ENCODE data around the gene ELOA.

ELOA gene

DNA sequence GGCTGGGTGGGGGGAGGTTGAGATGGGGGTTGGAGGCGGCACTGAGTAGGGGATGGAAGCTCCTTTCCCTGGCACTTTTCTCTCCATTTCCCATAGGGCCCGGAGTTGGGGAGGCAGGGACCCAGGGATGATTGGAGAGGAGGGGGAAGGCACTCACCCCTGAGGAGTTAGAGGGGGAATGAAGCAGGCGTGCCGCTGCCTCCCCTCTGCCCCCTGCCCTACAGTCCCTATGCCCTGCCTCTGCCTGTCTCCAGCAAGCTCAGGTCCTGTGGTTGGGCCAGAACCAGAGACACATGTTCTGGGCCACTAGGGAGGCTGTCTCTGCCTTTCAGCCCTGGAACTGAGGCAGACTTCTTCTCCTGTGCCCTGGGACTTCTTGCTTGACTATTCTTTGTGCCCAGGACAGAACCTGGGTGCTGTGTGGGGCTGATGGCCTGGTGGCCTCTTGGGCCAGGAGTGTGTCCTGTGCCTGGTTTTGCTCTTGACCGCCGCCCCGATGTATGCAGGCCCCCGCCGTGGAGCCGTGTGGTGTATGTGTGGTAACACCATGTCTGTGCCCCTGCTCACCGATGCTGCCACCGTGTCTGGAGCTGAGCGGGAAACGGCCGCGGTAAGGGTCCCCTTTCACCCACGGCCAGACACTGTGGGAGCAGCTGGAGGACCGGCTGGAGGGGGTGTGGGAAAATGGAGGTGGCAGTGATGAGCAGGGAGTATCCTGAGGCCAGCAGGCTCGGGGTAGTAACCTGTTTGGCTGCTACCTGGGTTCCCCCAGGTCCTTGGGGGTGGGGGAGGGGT lies 49.1 kb downstream of the ELOA start:
- POLR2A ChIA-PET, result interaction anchor here (0.6 to 8.9 kb wide), 4 partner anchors 8 to 101 kb away, joined by 3 to 101 read pairs (median 24); partner anchors contain the start of genes GALE, PITHD1 and RPL11

DNA sequence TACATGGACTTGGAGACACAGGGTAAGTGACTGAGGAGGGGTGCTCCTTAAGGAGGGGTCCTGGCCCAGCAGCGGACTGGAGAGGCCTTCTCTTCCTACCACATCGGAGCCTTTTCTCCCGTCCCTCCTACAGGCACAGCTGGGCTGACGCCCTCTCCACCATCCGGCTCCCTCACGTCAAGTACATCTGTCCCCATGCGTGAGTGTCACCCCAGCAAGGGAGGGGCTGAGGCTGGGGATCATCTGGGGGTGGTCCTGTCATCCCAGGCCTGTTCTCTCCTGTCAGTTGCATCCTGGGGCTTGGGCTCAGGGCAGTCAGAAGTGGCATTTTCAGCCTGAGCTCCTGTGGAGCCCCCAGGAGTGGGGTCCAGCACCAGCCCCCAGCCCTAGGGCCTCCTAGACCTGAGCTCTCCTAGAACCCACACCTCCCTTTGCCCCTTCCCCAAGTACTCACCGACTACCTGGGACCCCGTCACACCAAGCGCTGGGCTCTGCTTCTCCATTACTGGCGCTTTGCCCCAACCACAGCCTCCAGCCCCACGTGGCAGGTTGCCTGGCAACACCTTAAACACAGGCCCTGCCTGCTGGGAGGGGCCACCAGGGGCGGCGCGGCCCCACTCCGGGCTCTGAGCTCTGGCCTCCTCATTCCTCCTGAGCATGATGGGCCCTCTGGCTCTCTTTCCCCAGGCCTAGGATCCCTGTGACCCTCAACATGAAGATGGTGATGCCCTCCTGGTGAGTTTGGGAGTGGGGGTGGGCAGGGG lies 49.9 kb downstream of the ELOA start:
- Histone ChIP-seq H3K4me1 (ENCODE audit: control insufficient read depth, insufficient read depth, low read length) (peaks cover 9% of the 10 kb centered on the region; the same call in 1 of the 2 replicates), H3K27ac (ENCODE audit: extremely low read depth, low read depth, low read length) (no peak overlapping the region), H3K4me3 (ENCODE audit: low read depth, low read length) (no peak overlapping the region), H3K36me3 (ENCODE audit: control insufficient read depth in 2 of 2, insufficient read depth in 1 of 2, low read length in 2 of 2) (peaks cover 0 to 68% of the 10 kb centered on the region in 2 experiments; a peak in 2 of 3 replicates), H3K9me3 (ENCODE audit: control insufficient read depth, insufficient read depth, low read depth, low read length) (no peaks in the 10 kb centered on the region)
- CTCF ChIA-PET, result interaction anchor here (0.6 kb wide), 1 partner anchor 85 kb away, joined by 3 read pairs; no protein-coding TSS in a partner anchor
- POLR2A ChIA-PET, result interaction anchor here (0.6 to 8.9 kb wide), 2 partner anchors 15 to 117 kb away, joined by 3 to 101 read pairs; partner anchors contain the start of gene PITHD1
- TF ChIP-seq ZNF768 (tag by site-specific recombination; IDR thresholded peaks at IDR 0.05) (no peak), KLF7 (tag by site-specific recombination; IDR thresholded peaks at IDR 0.05; ENCODE audit: borderline replicate concordance) (no peak), ZXDB (tag by site-specific recombination; IDR thresholded peaks at IDR 0.05) (no peak), ZFP41 (tag by site-specific recombination; IDR thresholded peaks at IDR 0.05; ENCODE audit: borderline replicate concordance) (no peak), IKZF3 (tag by site-specific recombination; IDR thresholded peaks at IDR 0.05) (no peak), ZNF585B (tag by site-specific recombination; IDR thresholded peaks at IDR 0.05) (no peak), GLIS1 (tag by site-specific recombination; IDR thresholded peaks at IDR 0.05) (peak; percentile 46), HOXD13 (CRISPR knock-in tag; IDR thresholded peaks at IDR 0.05; ENCODE audit: borderline replicate concordance) (no peak), YY1 (tag by site-specific recombination; IDR thresholded peaks at IDR 0.05) (no peak)
- TF ChIP-seq, protein P1, sequence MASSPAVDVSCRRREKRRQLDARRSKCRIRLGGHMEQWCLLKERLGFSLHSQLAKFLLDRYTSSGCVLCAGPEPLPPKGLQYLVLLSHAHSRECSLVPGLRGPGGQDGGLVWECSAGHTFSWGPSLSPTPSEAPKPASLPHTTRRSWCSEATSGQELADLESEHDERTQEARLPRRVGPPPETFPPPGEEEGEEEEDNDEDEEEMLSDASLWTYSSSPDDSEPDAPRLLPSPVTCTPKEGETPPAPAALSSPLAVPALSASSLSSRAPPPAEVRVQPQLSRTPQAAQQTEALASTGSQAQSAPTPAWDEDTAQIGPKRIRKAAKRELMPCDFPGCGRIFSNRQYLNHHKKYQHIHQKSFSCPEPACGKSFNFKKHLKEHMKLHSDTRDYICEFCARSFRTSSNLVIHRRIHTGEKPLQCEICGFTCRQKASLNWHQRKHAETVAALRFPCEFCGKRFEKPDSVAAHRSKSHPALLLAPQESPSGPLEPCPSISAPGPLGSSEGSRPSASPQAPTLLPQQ (tag by site-specific recombination; IDR thresholded peaks at IDR 0.05), result peak; percentile 40; the same call in 1 of the 2 replicates
- TF ChIP-seq, protein P2, sequence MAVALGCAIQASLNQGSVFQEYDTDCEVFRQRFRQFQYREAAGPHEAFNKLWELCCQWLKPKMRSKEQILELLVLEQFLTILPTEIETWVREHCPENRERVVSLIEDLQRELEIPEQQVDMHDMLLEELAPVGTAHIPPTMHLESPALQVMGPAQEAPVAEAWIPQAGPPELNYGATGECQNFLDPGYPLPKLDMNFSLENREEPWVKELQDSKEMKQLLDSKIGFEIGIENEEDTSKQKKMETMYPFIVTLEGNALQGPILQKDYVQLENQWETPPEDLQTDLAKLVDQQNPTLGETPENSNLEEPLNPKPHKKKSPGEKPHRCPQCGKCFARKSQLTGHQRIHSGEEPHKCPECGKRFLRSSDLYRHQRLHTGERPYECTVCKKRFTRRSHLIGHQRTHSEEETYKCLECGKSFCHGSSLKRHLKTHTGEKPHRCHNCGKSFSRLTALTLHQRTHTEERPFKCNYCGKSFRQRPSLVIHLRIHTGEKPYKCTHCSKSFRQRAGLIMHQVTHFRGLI (tag by site-specific recombination; IDR thresholded peaks at IDR 0.05), result no peak
- TF ChIP-seq, protein P3, sequence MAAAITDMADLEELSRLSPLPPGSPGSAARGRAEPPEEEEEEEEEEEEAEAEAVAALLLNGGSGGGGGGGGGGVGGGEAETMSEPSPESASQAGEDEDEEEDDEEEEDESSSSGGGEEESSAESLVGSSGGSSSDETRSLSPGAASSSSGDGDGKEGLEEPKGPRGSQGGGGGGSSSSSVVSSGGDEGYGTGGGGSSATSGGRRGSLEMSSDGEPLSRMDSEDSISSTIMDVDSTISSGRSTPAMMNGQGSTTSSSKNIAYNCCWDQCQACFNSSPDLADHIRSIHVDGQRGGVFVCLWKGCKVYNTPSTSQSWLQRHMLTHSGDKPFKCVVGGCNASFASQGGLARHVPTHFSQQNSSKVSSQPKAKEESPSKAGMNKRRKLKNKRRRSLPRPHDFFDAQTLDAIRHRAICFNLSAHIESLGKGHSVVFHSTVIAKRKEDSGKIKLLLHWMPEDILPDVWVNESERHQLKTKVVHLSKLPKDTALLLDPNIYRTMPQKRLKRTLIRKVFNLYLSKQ (tag by site-specific recombination; IDR thresholded peaks at IDR 0.05; ENCODE audit: borderline replicate concordance), result no peak
- TF ChIP-seq, protein P4, sequence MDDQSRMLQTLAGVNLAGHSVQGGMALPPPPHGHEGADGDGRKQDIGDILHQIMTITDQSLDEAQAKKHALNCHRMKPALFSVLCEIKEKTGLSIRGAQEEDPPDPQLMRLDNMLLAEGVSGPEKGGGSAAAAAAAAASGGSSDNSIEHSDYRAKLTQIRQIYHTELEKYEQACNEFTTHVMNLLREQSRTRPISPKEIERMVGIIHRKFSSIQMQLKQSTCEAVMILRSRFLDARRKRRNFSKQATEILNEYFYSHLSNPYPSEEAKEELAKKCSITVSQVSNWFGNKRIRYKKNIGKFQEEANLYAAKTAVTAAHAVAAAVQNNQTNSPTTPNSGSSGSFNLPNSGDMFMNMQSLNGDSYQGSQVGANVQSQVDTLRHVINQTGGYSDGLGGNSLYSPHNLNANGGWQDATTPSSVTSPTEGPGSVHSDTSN (CRISPR knock-in tag; IDR thresholded peaks at IDR 0.05), result no peak

More for the DNA sequence above, 49.1 kb downstream of the ELOA start:
- Histone ChIP-seq H3K9me3 (ENCODE audit: control insufficient read depth, insufficient read depth, low read depth, low read length) (no peaks in the 10 kb centered on the region), H3K4me3 (ENCODE audit: low read depth, low read length) (peak overlapping the region; percentile 73), H3K4me1 (ENCODE audit: control insufficient read depth, insufficient read depth, low read length) (peaks cover 9% of the 10 kb centered on the region; the same call in 1 of the 2 replicates), H3K36me3 (ENCODE audit: control insufficient read depth in 2 of 2, insufficient read depth in 1 of 2, low read length in 2 of 2) (peaks cover 0 to 68% of the 10 kb centered on the region in 2 experiments; a peak in 2 of 3 replicates), H3K27ac (ENCODE audit: extremely low read depth, low read depth, low read length) (no peak overlapping the region)
- CTCF ChIA-PET, result interaction anchor here (0.6 to 1.5 kb wide), 4 partner anchors 10 to 137 kb away, joined by 3 to 7 read pairs (median 4); no protein-coding TSS in a partner anchor
- TF ChIP-seq, protein P5, sequence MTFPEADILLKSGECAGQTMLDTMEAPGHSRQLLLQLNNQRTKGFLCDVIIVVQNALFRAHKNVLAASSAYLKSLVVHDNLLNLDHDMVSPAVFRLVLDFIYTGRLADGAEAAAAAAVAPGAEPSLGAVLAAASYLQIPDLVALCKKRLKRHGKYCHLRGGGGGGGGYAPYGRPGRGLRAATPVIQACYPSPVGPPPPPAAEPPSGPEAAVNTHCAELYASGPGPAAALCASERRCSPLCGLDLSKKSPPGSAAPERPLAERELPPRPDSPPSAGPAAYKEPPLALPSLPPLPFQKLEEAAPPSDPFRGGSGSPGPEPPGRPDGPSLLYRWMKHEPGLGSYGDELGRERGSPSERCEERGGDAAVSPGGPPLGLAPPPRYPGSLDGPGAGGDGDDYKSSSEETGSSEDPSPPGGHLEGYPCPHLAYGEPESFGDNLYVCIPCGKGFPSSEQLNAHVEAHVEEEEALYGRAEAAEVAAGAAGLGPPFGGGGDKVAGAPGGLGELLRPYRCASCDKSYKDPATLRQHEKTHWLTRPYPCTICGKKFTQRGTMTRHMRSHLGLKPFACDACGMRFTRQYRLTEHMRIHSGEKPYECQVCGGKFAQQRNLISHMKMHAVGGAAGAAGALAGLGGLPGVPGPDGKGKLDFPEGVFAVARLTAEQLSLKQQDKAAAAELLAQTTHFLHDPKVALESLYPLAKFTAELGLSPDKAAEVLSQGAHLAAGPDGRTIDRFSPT (tag by site-specific recombination; IDR thresholded peaks at IDR 0.05), result 0 out of 2 replicates have a peak, but pooled peaks have one; percentile 17
- TF ChIP-seq, protein P6, sequence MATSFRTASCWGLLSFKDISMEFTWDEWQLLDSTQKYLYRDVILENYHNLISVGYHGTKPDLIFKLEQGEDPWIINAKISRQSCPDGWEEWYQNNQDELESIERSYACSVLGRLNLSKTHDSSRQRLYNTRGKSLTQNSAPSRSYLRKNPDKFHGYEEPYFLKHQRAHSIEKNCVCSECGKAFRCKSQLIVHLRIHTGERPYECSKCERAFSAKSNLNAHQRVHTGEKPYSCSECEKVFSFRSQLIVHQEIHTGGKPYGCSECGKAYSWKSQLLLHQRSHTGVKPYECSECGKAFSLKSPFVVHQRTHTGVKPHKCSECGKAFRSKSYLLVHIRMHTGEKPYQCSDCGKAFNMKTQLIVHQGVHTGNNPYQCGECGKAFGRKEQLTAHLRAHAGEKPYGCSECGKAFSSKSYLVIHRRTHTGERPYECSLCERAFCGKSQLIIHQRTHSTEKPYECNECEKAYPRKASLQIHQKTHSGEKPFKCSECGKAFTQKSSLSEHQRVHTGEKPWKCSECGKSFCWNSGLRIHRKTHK (tag by site-specific recombination; IDR thresholded peaks at IDR 0.05), result no peak
- TF ChIP-seq ZNF114 (tag by site-specific recombination; IDR thresholded peaks at IDR 0.05), result no peak
- TF ChIP-seq, protein P7, sequence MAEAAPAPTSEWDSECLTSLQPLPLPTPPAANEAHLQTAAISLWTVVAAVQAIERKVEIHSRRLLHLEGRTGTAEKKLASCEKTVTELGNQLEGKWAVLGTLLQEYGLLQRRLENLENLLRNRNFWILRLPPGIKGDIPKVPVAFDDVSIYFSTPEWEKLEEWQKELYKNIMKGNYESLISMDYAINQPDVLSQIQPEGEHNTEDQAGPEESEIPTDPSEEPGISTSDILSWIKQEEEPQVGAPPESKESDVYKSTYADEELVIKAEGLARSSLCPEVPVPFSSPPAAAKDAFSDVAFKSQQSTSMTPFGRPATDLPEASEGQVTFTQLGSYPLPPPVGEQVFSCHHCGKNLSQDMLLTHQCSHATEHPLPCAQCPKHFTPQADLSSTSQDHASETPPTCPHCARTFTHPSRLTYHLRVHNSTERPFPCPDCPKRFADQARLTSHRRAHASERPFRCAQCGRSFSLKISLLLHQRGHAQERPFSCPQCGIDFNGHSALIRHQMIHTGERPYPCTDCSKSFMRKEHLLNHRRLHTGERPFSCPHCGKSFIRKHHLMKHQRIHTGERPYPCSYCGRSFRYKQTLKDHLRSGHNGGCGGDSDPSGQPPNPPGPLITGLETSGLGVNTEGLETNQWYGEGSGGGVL (tag by site-specific recombination; IDR thresholded peaks at IDR 0.05), result peak; percentile 88
